NOMO-1 treated with DMSO at 0.1 percent for 48 hours (cell line): Measurements from ENCODE around the gene HOXB5.

Experiments used
- DNase-seq: peaks from one replicate; lab custom pipeline; 2025; ENCODE audit not compliant: unreplicated experiment; lab: John Stamatoyannopoulos, UW

The HOXB5 gene

GRCh38 chr17:48629411-48629759 is 35.8 kb upstream of the HOXB5 start:
- DNase-seq: no peak

- peak; percentile 34 for DNase-seq
These were observed 35.3 kb upstream of the HOXB5 start for GRCh38 chr17:48628649-48629410.

- no peak for DNase-seq
These were observed 34.3 kb upstream of the HOXB5 start for GRCh38 chr17:48627623-48628521.

DNA sequence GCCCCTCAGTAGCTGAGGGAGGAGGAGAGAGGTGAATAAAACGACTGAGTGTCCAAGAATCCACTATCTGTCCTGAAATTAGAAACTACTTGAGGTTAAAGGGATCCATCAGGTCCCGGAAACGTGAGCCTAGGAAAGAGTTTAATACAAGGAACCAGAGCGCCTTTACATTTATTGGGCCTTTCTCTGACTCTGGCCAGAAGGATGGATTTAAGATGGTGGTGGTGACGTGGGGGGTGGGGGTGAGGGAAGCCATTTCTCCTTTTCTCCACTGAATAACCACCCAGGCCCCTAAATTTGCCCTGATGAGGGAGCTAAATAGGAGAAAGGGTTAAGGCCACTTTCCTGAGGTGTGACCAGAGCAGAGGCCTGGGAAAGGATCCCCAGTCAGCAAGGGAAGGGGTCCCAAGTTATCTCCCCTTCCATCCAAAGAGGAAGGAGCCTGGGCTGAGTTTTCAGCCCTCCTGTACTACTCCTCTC is 33.6 kb upstream of the HOXB5 start:
- DNase-seq: no peak

DNA sequence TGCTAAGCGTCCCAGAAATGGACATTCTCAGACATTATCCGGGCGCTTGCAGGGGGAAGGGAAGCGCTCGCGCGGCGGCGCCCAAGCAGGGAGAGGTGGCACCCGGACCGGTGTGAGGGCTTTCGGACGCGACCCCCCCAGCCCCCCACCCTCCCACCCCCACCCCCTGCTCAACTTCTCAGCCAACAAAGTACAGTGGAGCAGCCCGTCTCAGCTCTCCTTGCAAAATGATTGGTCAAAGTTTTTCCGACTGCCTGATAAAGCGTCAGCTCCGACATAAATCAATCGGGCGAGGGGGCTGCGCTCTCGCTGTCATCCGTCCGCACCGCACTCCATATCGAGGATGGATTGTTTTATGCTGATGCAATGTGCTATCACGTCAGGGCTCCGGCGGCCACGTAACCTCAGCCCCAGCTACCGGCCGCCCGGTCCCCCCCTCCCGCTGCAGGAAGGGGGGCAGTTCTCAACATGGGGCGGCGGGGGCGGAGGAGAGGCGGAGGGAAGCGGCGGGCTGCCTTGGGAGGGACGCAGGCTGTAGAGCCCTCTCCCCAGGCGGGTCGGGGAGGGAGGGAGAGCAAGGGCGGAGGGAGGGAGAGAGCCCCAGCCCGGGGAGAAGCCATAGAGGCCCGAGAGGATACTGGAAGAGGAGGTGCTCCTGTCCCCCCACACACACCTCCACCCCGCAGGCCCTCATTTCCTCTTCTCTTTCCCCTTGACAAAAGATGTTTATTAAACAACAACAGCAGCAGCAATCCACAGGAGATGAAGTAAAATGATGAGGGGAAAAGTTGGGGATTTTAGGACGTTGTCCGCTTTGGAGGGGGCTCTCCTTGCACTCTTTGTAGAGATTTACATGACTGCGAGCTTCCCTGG is 32.9 kb upstream of the HOXB5 start, which contains the start of gene HOXB9:
Gene HOXB9 (minus strand): TSS at position 114 of the 873 bp plus-strand sequence. CDS start 89 bp downstream, at position 25.
- no peak for DNase-seq

- DNase-seq: peak; percentile 17
These were observed 32.1 kb upstream of the HOXB5 start for GRCh38 chr17:48625495-48626244.

- no peak for DNase-seq
These were observed 31.2 kb upstream of the HOXB5 start for GRCh38 chr17:48624544-48625494.

GRCh38 chr17:48624118-48624517 is 30.5 kb upstream of the HOXB5 start:
- no peak for DNase-seq

- no peak for DNase-seq
These were observed 30.0 kb upstream of the HOXB5 start for GRCh38 chr17:48623583-48623982.

GRCh38 chr17:48622857-48623256 is 29.3 kb upstream of the HOXB5 start:
- no peak for DNase-seq

DNA sequence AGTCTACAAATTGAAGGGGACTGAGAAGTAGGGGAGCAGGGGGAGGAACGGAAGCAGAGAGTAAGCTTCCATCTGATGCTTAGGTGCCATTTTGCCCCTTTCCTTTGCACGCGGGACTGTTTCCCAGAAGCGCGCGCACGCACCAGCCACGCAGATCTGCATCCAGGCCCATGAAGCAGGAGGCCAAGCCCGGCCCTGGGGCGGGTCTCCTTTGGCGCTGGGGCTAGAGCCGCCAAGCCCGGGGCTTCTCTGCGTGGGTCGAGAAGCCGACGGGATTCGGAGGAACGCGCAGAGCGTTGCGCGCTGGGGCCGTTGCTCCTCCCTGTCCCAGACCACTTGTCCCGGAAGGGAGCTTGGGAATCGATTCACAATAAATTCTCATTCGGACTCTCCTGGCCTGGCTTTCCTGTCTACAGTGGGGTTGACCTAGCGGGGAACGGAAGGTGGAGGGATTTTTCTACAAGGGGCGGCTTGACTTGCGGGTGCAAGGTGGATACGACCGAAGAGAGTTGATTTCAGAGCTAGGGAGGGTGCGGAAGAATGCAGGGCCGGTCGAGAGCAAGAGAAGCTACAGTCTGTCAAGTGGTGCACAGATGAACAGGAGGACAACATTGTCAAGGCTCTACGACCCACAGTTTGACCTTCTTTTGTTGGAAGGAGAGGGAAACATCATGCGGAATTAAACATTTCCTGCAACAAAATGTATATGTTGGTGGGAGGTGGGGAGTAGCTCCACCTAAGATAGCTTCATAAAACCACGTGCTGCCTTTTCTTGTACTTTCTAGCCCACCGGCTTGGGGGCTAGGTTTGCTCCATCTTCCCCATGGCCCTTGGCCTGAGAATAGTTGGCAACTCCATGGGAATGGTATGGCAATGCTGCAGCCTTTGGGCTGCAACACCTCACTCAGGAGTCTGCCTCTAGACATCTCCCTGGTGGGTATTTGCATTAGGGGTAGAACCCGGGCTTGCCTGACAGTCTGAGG is 28.1 kb upstream of the HOXB5 start:
- DNase-seq: no peak

- DNase-seq: no peak
These were observed 27.0 kb upstream of the HOXB5 start for GRCh38 chr17:48620461-48621139.

DNA sequence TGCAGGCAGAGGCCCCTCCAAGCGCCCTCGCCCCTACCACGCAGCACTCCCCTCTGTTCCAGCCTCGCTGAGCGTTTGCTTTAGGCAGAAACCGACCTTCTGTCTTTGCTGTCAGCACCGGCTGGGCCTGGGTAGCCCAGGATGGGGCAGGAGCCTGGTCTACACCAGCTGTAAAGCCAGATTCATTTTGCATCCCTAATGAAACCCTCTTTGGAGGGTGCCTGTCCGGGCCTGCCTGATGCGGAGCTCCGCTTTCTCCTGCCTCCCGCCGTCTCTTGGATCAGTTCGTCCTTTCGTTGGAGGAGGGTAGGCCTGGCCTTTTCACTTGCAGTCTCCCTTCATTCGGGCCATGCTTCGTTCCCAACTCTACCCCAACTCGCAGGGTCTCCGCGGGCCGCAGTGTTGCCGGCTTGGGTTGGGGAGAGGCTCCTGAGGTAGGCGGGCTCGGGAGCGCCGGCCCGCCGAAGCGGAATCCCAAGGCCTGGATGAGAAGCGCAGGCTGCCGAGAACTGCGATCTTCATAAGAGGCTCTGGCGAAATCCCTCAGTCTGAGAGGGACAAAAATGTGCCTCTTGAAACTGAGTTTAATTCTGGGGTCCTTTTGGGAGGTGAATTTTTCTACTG is 26.4 kb upstream of the HOXB5 start:
- no peak for DNase-seq

DNA sequence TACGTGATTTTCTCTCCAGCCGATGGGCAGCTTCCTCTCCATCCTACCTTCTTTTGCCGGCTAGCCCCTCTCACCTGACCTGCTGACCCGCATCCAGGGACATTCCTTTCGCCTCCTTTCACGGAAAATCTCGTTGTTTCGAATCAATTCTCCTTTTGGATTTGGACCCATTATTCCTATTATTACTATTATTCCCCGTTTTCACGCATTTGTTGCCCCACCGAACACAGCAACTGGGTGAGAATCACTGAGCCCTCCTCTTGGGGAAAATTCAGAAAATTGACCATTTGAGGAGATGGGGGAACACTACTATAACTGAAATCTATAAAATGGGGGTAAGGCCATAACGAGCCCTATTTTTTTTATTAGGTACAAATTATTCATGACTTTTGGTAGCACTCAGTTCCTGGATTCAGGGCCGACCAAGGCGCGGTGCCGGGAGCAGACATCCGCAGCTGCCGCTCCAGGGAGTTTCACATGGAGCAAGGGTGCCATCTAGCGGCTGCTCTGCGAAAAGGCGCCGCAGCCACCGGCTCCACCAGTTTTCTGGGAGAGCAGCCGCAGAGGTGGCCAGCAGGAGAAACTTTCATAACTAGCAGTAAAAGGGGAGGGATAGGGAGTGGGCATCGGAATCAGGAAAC is 24.8 kb upstream of the HOXB5 start:
- peak; percentile 70 for DNase-seq

- DNase-seq: no peak
These were observed 24.1 kb upstream of the HOXB5 start for GRCh38 chr17:48617471-48618255.
